Heart left ventricle (tissue), 13 donors: Measurements from ENCODE around the gene LTK.

ENCODE experiments used
- POLR2A ChIP-seq, 2 donors: fragments of 450-650 bp; IDR thresholded peaks; one replicate each; pipeline ENCODE4 v1.6.1; 2017; ENCODE audit warnings: antibody characterized with exemption in 2 of 2, mild to moderate bottlenecking in 2 of 2, moderate library complexity in 2 of 2
- TF ChIP-seq, protein P1 (sequence below), 12 donors: fragments of 200-600 bp; sonication (generic) in 4 of 12; IDR thresholded peaks; one replicate each; pipeline versions ENCODE4 v1.5.0 to v1.8.0; 2018 to 2022; ENCODE audit warnings: antibody characterized with exemption in 12 of 12, mild to moderate bottlenecking in 5 of 12
- donor health status: ischemic (EF 13 %, LVEDD 7.1; RV severe dilation, severe dysfunction).
- donor health status: DM: no; HTN: yes; CAD: no.
- donor health status: DM: no; HTN: no; CAD: no.
- donor health status: ischemic (EF 25% LVEDD 6.9; RV normal size, moderate dysfunction).
- donor health status: ischemic (EF 25% LVEDD 5.7; RV mildly dilated, moderate dysfunction).
- donor health status: ischemic (EF 35%, LVEDD 5.7; RV mildly dilated, moderate dysfunction).
- donor health status: nonischemic (EF 11% LVEDD 7.7; RV severe dilation, severe dysfunction).
- donor health status: DM: yes; HTN: yes; CAD: no.
- donor health status: PGD.
- donor health status: ischemic (EF 29% LVEDD 5.4; RV normal size, mild dysfunction).
- donor health status: nonischemic (EF 23%, LVEDD 6.1; RV moderate dilation, normal function).

DNA sequence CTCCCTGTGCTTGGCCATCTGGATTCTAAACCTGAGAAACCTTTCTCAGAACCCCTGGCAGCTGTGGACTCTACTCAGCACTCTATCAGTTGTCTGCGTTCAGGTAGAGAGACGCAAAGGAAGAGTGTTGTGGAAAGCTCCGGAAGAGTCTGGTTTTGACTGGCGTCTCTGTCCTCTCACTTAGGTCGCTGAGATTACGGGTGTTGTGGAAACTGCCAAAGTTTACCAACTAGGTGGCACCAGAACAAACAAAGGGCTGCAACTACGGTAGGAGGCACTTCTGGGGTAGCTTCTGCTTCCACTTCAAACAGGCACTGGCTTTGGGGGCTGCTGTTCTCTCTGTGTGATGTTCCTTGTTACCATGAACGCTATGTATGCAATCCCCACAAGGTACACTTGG, 39.2 kb downstream of the LTK start:
- TF ChIP-seq, protein P1, sequence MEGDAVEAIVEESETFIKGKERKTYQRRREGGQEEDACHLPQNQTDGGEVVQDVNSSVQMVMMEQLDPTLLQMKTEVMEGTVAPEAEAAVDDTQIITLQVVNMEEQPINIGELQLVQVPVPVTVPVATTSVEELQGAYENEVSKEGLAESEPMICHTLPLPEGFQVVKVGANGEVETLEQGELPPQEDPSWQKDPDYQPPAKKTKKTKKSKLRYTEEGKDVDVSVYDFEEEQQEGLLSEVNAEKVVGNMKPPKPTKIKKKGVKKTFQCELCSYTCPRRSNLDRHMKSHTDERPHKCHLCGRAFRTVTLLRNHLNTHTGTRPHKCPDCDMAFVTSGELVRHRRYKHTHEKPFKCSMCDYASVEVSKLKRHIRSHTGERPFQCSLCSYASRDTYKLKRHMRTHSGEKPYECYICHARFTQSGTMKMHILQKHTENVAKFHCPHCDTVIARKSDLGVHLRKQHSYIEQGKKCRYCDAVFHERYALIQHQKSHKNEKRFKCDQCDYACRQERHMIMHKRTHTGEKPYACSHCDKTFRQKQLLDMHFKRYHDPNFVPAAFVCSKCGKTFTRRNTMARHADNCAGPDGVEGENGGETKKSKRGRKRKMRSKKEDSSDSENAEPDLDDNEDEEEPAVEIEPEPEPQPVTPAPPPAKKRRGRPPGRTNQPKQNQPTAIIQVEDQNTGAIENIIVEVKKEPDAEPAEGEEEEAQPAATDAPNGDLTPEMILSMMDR (IDR thresholded peaks at IDR 0.05): no peak
- no peak for TF ChIP-seq POLR2A (IDR thresholded peaks at IDR 0.05)
